Neural progenitor cell (in vitro differentiated cells): ENCODE results near the gene ALDH1L1.

ENCODE experiments used
- EZH2 ChIP-seq: fragments of 200-600 bp; sonication (generic); IDR thresholded peaks from 2 replicates; pipeline ENCODE4 v1.6.1; 2017; ENCODE audit warnings: antibody characterized with exemption, mild to moderate bottlenecking, moderate library complexity
- EZH2phosphoT487 ChIP-seq: fragments of 200-600 bp; sonication (generic); IDR thresholded peaks from 2 replicates; pipeline ENCODE4 v1.6.1; 2017; ENCODE audit warnings: antibody characterized with exemption

- TF ChIP-seq EZH2phosphoT487 (no peak), EZH2 (no peak)
Measured at GRCh38 chr3:126200534-126200933, 20.1 kb upstream of the ALDH1L1 start.
